Aorta (tissue), 5 donors: ENCODE results near the gene ATF2. TPM values are rescaled to one million over a fixed set of nuclear protein-coding genes. Genes with fewer than 3 reads are reported as not detected.
A peak's percentile ranks its signal among the peaks of the same experiment; 100 is the strongest.

Source experiments
- ATAC-seq: fragments of 200-7000 bp; cut with Tn5 transposase; one replicate; pipeline ENCODE4 v1.9.1; 2022; ENCODE audit warnings: moderate library complexity; ENCODE audit not compliant: low FRiP score
- DNase-seq, 2 donors: peaks; one replicate each; pipeline ENCODE4 v3.0.0-alpha.2; 2020
- H3K27ac ChIP-seq, 2 donors: one replicate each; pipeline ENCODE4 v1.5.1; 2013; ENCODE audit warnings: low read length in 2 of 2, mild to moderate bottlenecking in 2 of 2, moderate library complexity in 2 of 2, control low read depth in 1 of 2, inconsistent platforms in 1 of 2, low read depth in 1 of 2
- H3K27me3 ChIP-seq, 2 donors: one replicate each; pipeline ENCODE4 v1.6.1; 2013; ENCODE audit warnings: control low read depth in 1 of 2, low read length in 1 of 2, mild to moderate bottlenecking in 1 of 2, moderate library complexity in 1 of 2; ENCODE audit not compliant: insufficient read depth in 2 of 2, control insufficient read depth in 1 of 2
- H3K36me3 ChIP-seq, 2 donors: one replicate each; pipeline ENCODE4 v1.6.1; 2013; ENCODE audit warnings: control low read depth in 1 of 2, low read length in 1 of 2, mild to moderate bottlenecking in 1 of 2; ENCODE audit not compliant: insufficient read depth in 2 of 2, control insufficient read depth in 1 of 2
- H3K4me1 ChIP-seq, 2 donors: one replicate each; pipeline ENCODE4 v1.6.1; 2013; ENCODE audit warnings: low read length in 2 of 2, control low read depth in 1 of 2, mild to moderate bottlenecking in 1 of 2, moderate library complexity in 1 of 2; ENCODE audit not compliant: insufficient read depth in 2 of 2, control insufficient read depth in 1 of 2
- H3K4me3 ChIP-seq, 2 donors: one replicate each; pipeline ENCODE4 v1.5.1; 2013; ENCODE audit warnings: low read length in 2 of 2, control low read depth in 1 of 2, mild to moderate bottlenecking in 1 of 2
- H3K9me3 ChIP-seq: one replicate; pipeline ENCODE4 v1.6.1; 2013; ENCODE audit warnings: mild to moderate bottlenecking, low read length; ENCODE audit not compliant: control insufficient read depth
- WGBS, 2 donors: extraction: QIAGEN DNeasy Blood & Tissue Kit; methylation state at CpG; one replicate each; pipeline ENCODE4 v1.1.7; 2013; 5-methylcytosine and 5-hydroxymethylcytosine counted together
- intact Hi-C, 2 donors: fragments of 100-400 bp; cut with DNase I; formaldehyde crosslinking; loops; one replicate each; pipeline versions ENCODE4 v1.14.2 to v1.15.0; 2022
- long read RNA-seq, 2 donors: library from polyadenylated mRNA; unstranded; transcript quantifications; one replicate each; pipeline ENCODE4 v2.0.0, GENCODE V29; 2020 to 2021
- polyA plus RNA-seq, 2 donors: library from polyadenylated mRNA; stranded (reverse); fragments of 200-250 nt; gene quantifications; one replicate each; pipeline ENCODE4 v1.2.3, GENCODE V29; 2013
- total RNA-seq, 2 donors: library from RNA; stranded (reverse); fragmentation: NEBNext Ultra II Directional; extraction: Animal tissue kit (Norgen Biotek cat#: 25700); gene quantifications; one replicate each; pipeline ENCODE4 v1.2.1, GENCODE V29; 2021
- donor health status: healthy with polysubstance abuse.
- donor health status: Bipolar disorder and iron deficiency.
- donor health status: DM: no; HTN: no; CAD: no.
- donor health status: DM: no; HTN: no; CAD: no.
- donor health status: DM: yes; HTN: yes; CAD: no.

The ATF2 gene, protein sequence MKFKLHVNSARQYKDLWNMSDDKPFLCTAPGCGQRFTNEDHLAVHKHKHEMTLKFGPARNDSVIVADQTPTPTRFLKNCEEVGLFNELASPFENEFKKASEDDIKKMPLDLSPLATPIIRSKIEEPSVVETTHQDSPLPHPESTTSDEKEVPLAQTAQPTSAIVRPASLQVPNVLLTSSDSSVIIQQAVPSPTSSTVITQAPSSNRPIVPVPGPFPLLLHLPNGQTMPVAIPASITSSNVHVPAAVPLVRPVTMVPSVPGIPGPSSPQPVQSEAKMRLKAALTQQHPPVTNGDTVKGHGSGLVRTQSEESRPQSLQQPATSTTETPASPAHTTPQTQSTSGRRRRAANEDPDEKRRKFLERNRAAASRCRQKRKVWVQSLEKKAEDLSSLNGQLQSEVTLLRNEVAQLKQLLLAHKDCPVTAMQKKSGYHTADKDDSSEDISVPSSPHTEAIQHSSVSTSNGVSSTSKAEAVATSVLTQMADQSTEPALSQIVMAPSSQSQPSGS
- total RNA-seq (10 to 100 TPM; 60.4 to 72.0 TPM), polyA plus RNA-seq (10 to 100 TPM; 17.3 to 21.5 TPM)
- long read RNA-seq, donor 1, full-length matches to known transcripts = 7 of 19 reads
- long read RNA-seq, donor 1, partial matches to known transcripts = 4 of 19 reads
- long read RNA-seq, donor 1, other reads (novel, unspliced or antisense) = 8 of 19 reads
- long read RNA-seq, donor 2, full-length matches to known transcripts = 9 of 24 reads
- long read RNA-seq, donor 2, partial matches to known transcripts = 6 of 24 reads
- long read RNA-seq, donor 2, other reads (novel, unspliced or antisense) = 9 of 24 reads

DNA sequence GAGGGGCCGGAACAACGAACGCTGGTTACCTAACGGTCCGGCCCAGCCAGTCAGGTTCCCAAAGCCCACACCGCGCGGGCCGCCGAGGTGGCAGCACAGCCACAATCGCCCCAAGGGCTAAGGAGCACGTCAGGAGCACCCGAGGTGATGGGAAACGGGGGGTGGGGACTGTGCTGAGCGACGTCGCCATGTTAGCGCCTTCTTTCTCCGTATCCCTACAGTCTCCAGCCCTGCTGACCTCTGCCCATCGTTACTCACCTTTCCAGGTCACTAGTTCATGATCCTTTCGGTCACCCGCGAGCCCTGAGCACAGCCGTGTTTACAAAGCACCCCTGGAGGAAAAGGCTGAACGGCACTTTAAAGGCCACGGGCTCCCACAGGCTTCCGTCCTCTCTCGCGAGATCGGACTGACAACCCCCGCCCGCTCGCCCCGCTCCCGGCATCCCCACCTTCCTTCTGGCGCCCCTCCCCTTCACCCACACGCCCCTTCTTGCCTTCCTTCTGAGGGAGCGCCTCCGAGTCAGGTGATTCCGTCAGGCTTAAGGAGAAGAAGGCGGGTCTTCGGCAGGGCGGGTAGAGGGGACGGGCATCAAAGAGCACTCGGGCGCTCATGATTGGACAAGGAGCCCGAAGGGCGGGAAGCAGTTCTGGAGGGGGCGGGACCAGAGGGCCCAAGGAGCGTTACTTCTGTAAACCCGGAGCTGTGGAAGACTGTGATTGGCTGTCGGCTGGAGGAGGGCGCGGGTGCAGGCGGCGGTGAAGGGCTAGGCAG lies at the start of gene ATF2:
Gene ATF2 (minus strand): TSS at position 412 of the 772 bp plus-strand sequence. CDS start 31,760 bp downstream, outside the sequence.
- Histone ChIP-seq H3K27ac (peak within 1 kb of the TSS; percentile 51 to 79), H3K4me3 (peak within 1 kb of the TSS; percentile 58 to 83), H3K27me3 (no peaks in the 10 kb centered on the region), H3K9me3 (no peaks in the 10 kb centered on the region), H3K36me3 (no peaks in the 10 kb centered on the region), H3K4me1 (no peaks in the 10 kb centered on the region)
- ATAC-seq (peak; percentile 99), DNase-seq (peak; percentile 99 to 100)
- intact Hi-C loops = loop anchor here in 1 of 2 donors (5.0 to 10.0 kb wide), 3 partner anchors 56 to 163 kb away; partner anchors contain the start of gene CHN1
- WGBS, 2 donors = 0 to 1% methylated on average over 54 to 56 of the region's 56 CpGs

DNA sequence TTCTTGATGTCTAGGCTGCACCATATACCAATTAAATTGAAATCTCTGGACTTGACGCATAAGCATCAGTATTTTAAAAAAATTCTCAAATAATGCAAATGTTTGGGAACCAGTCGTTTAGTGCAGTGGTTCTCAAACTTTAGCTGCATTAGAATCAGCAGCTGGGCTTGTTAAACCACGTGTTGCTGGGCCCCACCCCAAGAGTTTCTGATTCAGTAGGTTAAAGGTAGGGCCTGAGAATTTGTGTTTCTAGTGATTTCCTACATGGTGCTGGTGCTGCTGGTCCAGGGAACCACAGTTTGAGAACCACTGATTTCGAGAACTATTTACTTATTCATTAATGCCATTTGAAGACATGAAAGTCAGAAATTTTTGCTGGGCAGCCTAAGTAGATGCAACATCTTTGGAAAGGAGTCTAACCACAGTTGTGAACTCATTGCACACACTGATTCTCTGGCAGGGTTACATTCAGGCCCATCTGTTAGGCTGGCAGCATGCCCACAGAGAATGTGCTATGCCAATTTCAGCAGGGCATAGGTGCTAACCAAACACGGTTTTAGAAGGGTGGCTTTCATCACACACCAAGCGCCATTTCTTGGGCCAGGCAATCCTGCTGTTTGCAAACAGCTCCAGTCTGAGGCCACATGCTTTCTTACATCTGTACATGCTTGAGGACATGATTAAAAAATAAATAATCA lies 39.9 kb upstream of the ATF2 start:
- WGBS, 2 donors = 74 to 78% methylated on average over 6 of the region's 6 CpGs
- H3K9me3 ChIP-seq = no peaks in the 10 kb centered on the region
- H3K27me3 ChIP-seq = no peaks in the 10 kb centered on the region
- H3K4me3 ChIP-seq = no peak overlapping the region
- no peaks in the 10 kb centered on the region for H3K36me3 ChIP-seq
- H3K4me1 ChIP-seq = no peaks in the 10 kb centered on the region
- intact Hi-C loops = no loop called here
- ATAC-seq = no peak
- DNase-seq = no peak
- H3K27ac ChIP-seq = no peak overlapping the region

- 90 to 91% methylated on average over 3 of the region's 3 CpGs for WGBS, 2 donors
- no peaks in the 10 kb centered on the region for H3K27me3 ChIP-seq
- ATAC-seq (no peak), DNase-seq (no peak)
- no peaks in the 10 kb centered on the region for H3K4me1 ChIP-seq
- intact Hi-C loops = no loop called here
- no peaks in the 10 kb centered on the region for H3K36me3 ChIP-seq
- no peaks in the 10 kb centered on the region for H3K9me3 ChIP-seq
- H3K27ac ChIP-seq = no peak overlapping the region
- H3K4me3 ChIP-seq = no peak overlapping the region
These were observed 38.9 kb upstream of the ATF2 start for GRCh38 chr2:175206866-175207265.

- H3K27me3 ChIP-seq = no peaks in the 10 kb centered on the region
- no peak overlapping the region for H3K4me3 ChIP-seq
- DNase-seq = no peak
- no peaks in the 10 kb centered on the region for H3K36me3 ChIP-seq
- no peaks in the 10 kb centered on the region for H3K4me1 ChIP-seq
- intact Hi-C loops = no loop called here
- 62 to 66% methylated on average over 3 of the region's 3 CpGs for whole genome bisulfite sequencing, 2 donors
- no peak for ATAC-seq
- no peaks in the 10 kb centered on the region for H3K9me3 ChIP-seq
- H3K27ac ChIP-seq = no peak overlapping the region
These were observed 37.5 kb upstream of the ATF2 start for GRCh38 chr2:175205523-175205922.

DNA sequence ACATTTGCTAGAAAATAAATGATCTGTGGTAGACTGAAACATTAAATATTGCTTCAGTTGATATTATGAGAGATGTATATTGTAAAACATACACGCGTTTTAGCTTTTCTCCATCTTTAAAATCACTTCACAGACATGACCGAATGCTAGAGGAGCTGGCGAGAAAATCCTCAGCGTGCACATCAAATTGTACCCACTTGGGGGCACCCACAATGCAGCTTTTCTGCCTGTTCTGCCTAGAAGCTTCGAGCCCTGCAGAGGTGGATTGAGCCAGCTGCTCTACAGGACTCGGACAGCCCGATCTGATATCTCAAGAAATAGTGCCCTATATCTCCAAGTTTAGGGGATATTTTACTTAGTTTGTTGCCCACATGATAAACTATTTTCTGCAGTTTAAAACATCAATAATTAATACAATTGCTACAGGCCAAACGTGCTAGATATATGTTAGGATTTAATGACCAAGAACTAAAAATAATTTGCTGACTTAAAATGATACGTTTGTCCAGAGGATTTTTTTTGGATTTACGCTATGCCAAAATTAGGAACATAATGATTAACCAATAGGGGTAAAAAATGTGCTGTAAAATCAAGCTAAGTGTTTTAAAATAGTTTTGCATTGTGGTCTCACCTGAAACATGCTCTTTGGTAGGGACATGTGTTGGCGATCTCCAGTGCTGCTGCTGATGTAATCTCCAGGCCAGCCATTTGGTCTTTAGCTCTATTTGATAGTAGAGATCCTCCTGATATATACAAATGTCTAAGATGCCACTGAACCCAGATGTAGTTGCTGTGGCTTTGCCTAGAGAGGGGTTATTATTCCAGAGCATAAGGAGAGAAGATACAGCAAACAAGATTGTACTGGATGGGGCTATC lies 35.9 kb upstream of the ATF2 start:
- ATAC-seq = peak; percentile 68
- DNase-seq = no peak
- intact Hi-C loops = no loop called here
- Histone ChIP-seq H3K4me1 (no peaks in the 10 kb centered on the region), H3K27ac (no peak overlapping the region), H3K36me3 (no peaks in the 10 kb centered on the region), H3K27me3 (no peaks in the 10 kb centered on the region), H3K4me3 (no peak overlapping the region), H3K9me3 (no peaks in the 10 kb centered on the region)
- 27 to 28% methylated on average over 12 of the region's 12 CpGs for whole genome bisulfite sequencing, 2 donors

DNA sequence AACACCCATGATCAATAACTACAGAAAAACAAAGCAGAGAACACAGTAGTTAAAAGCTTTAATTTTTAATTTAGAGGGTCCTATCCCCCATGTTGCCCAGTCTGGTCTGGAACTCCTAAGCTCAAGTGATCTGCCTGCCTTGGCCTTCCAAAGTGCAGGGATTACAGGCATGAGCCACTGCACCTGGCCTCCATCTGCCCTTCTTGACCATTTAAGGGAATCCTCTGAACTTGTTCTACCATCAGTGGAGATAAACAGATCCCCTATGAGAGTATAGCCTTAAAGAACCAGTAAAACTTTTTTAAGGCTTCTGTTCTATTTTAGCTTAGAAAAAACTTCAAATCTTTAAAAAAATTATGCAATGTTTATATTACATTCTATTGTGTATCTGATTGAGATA lies 27.0 kb upstream of the ATF2 start:
- Histone ChIP-seq H3K4me1 (no peaks in the 10 kb centered on the region), H3K27me3 (no peaks in the 10 kb centered on the region), H3K27ac (no peak overlapping the region), H3K9me3 (no peaks in the 10 kb centered on the region), H3K4me3 (no peak overlapping the region), H3K36me3 (no peaks in the 10 kb centered on the region)
- no peak for DNase-seq
- intact Hi-C loops = no loop called here
- ATAC-seq = no peak

- H3K36me3 ChIP-seq = no peaks in the 10 kb centered on the region
These were observed 20.8 kb upstream of the ATF2 start for GRCh38 chr2:175188761-175189160.

More at GRCh38 chr2:175188761-175189160, 20.8 kb upstream of the ATF2 start:
- Histone ChIP-seq H3K4me3 (no peak overlapping the region), H3K27me3 (no peaks in the 10 kb centered on the region), H3K27ac (no peak overlapping the region), H3K4me1 (no peaks in the 10 kb centered on the region), H3K9me3 (no peaks in the 10 kb centered on the region)
- no peak for ATAC-seq
- 18 to 46% methylated on average over 1 of the region's 1 CpG for WGBS, 2 donors
- DNase-seq = no peak
- intact Hi-C loops = loop anchor here in 1 of 2 donors (10.0 kb wide), 1 partner anchor 906 kb away; the partner anchor contains the start of genes HOXD12 and HOXD13
